Skeletal muscle cell (primary cell): ENCODE results near the gene PEX11B.
"Not testable (repeated sequence)": the region's sequence is repeated elsewhere in the genome, so short reads cannot be mapped to it uniquely, and the experiment has no call there.

ENCODE experiments used
- DNase-seq: peaks from one replicate; pipeline ENCODE4 v3.0.0-alpha.2; 2010; ENCODE audit warnings: low read depth
- H3K4me3 ChIP-seq: 2 replicates; pipeline ENCODE4 v1.5.1; 2011; ENCODE audit warnings: low read depth, mild to moderate bottlenecking, control low read depth, low read length, moderate library complexity

Gene PEX11B

DNA sequence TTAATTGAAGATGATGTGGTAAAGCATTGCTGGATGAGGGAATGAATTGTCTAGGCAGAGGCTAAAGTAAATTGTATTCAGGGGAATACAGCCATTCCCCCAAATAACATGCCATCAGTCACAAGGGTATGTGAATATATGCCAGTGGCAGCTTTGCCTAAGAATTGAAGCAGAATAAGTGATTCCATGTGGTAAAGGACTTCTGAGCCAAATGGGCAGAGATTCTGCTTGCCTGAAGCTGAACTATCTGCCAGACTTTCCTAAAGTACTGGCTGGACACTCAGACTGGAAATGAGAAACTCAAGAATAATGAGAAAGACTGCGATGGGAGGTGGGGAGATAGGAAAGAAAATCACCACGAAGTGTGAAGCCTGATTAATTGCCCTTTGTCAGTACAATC lies 36.9 kb upstream of the PEX11B start:
- peak overlapping the region; percentile 75 for H3K4me3 ChIP-seq
- DNase-seq: no peak

DNA sequence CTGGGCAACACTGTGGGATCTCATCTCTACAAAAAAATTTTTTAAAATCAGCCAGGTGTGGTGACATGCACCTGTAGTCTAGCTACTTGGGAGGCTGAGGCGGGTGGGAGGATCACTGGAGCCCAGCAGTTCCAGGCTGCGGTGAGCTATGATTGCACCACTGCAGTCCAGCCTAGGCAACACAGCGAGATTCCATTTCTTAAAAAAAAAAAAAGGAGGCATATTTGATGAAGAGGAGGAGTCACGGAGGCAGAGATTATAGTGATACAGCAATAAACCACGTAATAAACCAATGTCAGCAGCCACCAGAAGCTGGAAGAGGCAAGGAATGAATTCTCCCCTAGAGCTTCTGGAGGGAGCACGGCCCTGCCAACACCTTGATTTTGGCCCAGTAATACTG lies 35.3 kb upstream of the PEX11B start:
- H3K4me3 ChIP-seq: no peak overlapping the region
- DNase-seq: no peak

DNA sequence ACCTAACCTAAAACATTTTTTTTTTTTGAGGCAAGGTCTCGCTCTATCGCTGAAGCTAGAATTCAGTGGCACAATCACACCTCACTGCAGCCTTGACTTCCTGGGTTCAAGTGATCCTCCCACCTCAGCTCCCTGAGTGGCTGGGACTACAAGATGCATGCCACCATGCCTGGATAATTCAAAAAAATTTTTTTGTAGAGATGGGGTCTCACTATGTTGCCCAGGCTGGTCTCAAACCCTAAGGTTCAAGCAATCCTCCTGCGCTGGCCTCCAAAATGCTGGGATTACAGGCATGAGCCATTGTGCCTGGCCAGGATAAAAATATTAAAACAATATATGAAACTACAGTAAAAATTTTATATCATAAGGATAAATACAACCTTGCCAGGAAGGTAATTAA lies 34.4 kb upstream of the PEX11B start:
- DNase-seq: no peak
- no peak overlapping the region for H3K4me3 ChIP-seq

DNA sequence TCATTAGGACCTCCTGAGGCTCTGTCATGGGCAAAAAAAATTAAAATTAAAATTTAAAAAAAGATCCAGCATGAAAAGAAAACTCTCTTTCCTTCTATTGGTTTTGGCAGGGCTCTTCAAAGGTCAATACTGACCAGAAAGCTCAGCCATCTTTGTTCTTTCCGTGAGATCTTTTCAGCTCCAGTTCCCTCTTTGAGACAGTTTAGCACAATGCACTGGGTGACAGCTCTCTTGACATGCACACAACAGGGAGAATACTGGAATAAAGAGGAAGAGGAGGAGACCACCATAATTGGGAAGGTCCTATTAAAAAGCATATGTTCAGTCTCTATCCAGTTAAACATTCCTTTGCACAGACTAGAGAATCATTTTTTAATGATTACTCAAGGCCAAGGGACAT lies 33.0 kb upstream of the PEX11B start:
- no peak for DNase-seq
- no peak overlapping the region for H3K4me3 ChIP-seq

DNA sequence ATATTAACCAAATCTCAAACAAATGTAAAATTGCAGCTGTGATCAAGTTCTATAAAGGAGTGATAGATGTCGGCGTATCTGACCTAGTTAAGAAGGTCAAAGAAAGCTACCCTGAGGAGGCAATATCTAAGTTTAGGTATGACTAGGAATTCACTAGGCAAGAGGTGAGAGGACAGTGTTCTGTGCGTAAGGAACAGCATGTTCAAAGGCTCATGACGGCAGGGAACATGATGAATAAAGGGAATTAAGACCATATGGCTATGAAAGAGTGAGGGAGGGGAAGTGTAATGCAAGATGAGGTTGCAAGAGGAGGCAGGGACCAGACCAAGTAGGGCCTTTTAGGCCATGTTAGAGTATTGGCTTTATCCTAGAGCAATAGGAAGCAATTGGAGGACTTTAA lies 30.7 kb upstream of the PEX11B start:
- DNase-seq: peak; percentile 53
- H3K4me3 ChIP-seq: no peak overlapping the region

DNA sequence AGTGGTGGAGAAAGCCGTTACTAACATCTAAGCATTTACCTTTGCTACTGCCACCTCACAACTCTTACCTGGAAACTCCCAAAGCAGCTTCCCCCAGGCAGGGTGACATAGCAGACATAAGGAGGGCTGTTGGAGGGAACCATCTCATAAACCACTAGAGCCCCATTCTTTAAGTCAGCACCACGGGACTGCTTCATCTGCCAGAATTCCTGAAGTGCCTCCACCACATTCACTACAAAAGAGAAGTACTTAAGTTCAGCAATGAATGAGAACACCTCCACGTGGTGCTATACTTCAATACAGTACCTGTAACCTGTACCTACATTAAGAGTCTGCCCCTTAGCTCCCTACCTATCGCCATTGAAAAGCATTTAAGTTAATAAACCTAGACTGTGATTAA lies 29.0 kb upstream of the PEX11B start:
- no peak for DNase-seq
- H3K4me3 ChIP-seq: no peak overlapping the region

DNA sequence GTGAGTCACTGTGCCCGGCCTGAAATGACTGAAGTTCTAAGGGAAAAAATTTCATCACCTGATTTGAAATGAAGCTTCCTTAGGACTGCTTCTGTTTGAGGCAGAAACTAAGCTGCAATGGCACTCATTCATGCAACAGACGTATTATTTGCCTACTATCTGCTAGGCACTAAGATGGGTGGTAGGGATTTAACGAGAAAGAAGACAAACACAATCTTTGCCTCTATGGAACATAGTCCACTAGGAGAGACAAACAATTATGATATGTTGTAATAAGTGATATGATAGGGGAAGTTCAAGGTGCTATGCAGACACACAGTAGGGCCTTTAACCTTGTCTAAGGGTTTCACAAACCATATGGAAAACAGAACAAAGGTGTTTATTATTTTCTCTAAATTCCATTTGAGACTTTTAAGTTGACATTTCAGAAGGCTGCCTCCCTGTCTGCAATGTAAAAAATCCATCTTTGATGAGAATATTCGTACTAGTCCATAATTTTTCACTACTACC lies 28.0 kb upstream of the PEX11B start:
- no peak overlapping the region for H3K4me3 ChIP-seq
- no peak for DNase-seq

DNA sequence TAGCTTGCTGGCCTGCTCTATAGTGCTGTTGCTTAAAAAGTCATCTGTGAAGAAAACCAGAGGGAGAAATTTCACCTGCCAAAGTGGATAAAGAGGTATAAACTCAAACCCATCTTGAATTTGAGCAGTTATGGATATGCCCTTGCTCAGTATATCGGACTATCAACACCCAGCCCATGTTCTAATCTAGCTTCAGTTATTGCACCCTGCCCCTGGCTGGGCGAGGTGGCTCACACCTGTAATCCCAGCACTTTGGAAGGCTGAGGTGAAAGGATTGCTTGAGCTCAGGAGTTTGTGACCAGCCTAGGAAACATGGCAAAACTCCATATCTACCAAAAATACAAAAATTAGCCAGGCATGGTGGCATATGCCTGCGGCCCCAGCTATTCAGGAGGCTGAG lies 26.0 kb upstream of the PEX11B start:
- no peak for DNase-seq
- H3K4me3 ChIP-seq: no peak overlapping the region

DNA sequence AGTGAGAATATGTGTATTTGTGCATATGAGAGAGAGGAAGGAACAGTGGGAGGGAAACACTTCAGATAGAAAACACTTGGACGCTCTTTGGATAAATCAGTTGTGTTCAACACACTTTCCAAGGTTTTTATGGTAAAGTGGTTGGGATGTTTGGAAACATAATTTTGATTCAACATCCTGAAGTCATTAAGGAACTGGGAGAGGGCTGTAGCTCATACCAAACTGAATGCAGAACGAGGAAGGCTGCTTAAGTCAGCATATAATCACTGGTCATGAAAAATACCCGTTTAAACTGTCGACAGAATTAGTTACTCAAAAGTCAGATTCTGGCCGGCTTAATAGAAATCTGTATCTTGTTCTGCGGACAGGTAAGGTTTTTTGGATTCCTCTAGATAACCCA lies 24.4 kb upstream of the PEX11B start:
- DNase-seq: no peak
- H3K4me3 ChIP-seq: no peak overlapping the region

DNA sequence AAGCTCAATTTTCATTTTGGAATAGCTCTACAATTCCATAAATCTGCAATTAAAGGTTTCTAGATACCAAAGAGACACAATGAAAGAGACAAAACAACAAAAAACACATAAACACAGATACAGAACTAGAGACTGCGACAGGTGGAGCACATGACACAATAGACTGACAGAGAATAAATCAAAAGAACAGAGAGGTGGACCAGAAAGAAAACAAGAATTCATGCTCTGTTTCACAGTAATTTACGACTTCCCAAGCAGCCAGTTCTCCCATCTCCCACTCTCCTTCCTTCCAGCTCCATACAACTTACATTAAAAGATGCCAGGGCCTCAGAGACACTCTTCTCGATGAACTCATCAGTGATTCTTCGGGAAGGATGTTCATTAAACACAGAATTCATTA lies 23.9 kb upstream of the PEX11B start:
- no peak overlapping the region for H3K4me3 ChIP-seq
- DNase-seq: no peak

- DNase-seq: no peak
- no peak overlapping the region for H3K4me3 ChIP-seq
Measured at GRCh38 chr1:145937436-145937835, 18.9 kb upstream of the PEX11B start.

GRCh38 chr1:145936247-145936646 lies 17.7 kb upstream of the PEX11B start:
- H3K4me3 ChIP-seq: no peak overlapping the region
- DNase-seq: no peak

- no peak for DNase-seq
- no peak overlapping the region for H3K4me3 ChIP-seq
Measured at GRCh38 chr1:145935708-145936107, 17.2 kb upstream of the PEX11B start.

GRCh38 chr1:145932522-145933009 lies 14.0 kb upstream of the PEX11B start:
- not testable (repeated sequence) for H3K4me3 ChIP-seq, DNase-seq

DNA sequence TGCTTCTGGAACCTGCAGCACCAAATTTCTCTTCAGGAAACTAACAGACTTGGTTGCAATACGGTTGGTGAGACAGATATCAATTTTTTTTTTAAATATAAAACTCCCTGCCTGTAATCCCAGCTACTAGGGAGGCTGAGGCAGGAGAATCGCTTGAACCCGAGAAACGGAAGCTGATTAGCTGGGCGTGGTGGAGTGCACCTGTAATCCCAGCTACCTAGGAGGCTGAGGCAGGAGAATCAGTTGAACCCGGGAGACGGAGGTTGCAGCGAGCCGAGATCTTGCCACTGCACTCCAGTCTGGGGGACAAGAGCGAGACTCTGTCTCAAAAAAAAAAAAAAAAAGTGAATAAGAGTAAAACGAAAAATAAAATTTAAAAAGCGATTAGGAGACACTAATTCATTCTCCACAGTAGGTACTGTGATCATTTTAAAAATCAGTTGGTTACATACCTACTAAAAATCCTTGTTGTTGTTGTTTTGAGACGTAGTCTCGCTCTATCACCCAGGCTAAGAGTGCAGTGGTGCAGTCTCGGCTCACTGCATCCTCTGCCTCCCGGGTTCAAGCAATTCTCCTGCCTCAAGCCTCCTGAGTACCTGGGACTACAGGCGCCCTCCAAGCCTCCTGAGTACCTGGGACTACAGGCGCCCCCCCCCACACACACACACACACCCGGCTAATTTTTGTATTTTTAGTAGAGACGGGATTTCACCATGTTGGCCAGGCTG lies 9.6 kb upstream of the PEX11B start:
- peak overlapping the region; percentile 89 for H3K4me3 ChIP-seq
- no peak for DNase-seq

GRCh38 chr1:145927063-145927886 lies 8.8 kb upstream of the PEX11B start, which contains the start of gene RBM8A:
TSS of gene RBM8A (minus strand) at chr1:145927484. CDS start at chr1:145927426, 58 bp downstream.
- peak within 1 kb of the TSS; percentile 89 for H3K4me3 ChIP-seq
- DNase-seq: peak; percentile 95

DNA sequence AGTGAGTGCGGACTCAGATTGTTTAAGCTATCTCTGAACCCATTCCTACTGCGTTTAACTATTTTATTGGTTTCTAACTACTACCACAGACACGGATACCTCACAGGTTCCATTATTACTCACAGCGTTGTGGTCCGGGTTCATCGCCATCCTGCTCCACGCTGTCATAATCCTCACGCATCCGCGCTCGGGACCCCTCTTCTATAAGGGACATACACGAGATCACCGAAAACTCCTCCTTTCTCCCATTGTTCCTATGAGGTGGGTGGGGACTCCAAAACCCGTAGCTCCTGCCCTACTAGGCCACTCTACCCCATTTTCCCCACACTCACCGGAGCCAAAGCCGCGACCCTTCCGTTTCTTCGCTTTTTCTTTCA lies 8.2 kb upstream of the PEX11B start:
- peak overlapping the region; percentile 89 for H3K4me3 ChIP-seq
- no peak for DNase-seq

DNA sequence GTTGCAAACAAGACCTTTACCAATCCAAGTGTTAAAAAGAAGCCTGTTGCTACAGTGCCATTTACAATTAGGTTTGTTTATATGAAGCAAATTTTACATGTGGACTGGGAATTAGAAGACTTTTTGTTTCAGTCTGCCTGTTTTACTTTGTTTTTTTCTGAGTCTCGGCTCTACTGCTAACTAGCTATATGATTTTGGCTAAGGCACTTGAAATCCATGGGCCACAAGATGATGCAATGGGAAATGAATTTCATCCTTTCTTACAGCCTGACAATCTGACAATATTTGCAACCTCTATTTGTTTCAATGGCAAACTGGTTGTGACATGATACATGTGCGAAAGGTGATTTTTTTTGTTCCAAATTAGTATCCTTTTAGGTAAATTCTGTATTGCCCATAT lies 3.7 kb upstream of the PEX11B start:
- H3K4me3 ChIP-seq: no peak overlapping the region
- no peak for DNase-seq

DNA sequence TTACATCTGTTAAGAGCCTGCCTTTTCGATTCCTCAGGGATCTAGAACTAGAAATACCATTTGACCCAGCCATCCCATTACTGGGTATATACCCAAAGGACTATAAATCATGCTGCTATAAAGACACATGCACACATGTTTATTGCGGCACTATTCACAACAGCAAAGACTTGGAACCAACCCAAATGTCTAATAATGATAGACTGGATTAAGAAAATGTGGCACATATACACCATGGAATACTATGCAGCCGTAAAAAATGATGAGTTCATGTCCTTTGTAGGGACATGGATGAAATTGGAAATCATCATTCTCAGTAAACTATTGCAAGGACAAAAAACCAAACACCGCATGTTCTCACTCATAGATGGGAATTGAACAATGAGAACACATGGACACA lies 1.8 kb upstream of the PEX11B start:
- DNase-seq, H3K4me3 ChIP-seq: not testable (repeated sequence)
